ELF-1 (cell line): ENCODE measurements around the gene BARHL2.

Experiments
- DNase-seq: peaks from one replicate; pipeline ENCODE4 v3.0.0-alpha.2; 2016; ENCODE audit warnings: low read depth, low spot score

BARHL2 gene

GRCh38 chr1:90724926-90725656, 8.0 kb upstream of the BARHL2 start:
- DNase-seq, result peak; percentile 72

- DNase-seq, result peak; percentile 20
Observed at GRCh38 chr1:90724361-90724760, 7.3 kb upstream of the BARHL2 start.

GRCh38 chr1:90723590-90724108, 6.5 kb upstream of the BARHL2 start:
- peak; percentile 95 for DNase-seq

GRCh38 chr1:90722874-90723589, 5.9 kb upstream of the BARHL2 start:
- peak; percentile 10 for DNase-seq

GRCh38 chr1:90721210-90722194, 4.4 kb upstream of the BARHL2 start:
- DNase-seq, result peak; percentile 86

- no peak for DNase-seq
Observed at GRCh38 chr1:90720145-90720636, 3.1 kb upstream of the BARHL2 start.

- DNase-seq, result peak; percentile 58
Observed at GRCh38 chr1:90719330-90720144, 2.4 kb upstream of the BARHL2 start.

- DNase-seq, result peak; percentile 68
Observed at GRCh38 chr1:90718411-90719329, 1.6 kb upstream of the BARHL2 start.

- DNase-seq, result peak; percentile 67
Observed at GRCh38 chr1:90717665-90718410, 736 bp upstream of the BARHL2 start.

GRCh38 chr1:90717356-90717664, 208 bp upstream of the BARHL2 start:
- DNase-seq, result no peak

GRCh38 chr1:90716243-90716551, 905 bp downstream of the BARHL2 start:
- peak; percentile 66 for DNase-seq

GRCh38 chr1:90715309-90715708, 1.8 kb downstream of the BARHL2 start:
- no peak for DNase-seq

GRCh38 chr1:90714521-90714951, 2.6 kb downstream of the BARHL2 start:
- peak; percentile 28 for DNase-seq

GRCh38 chr1:90713741-90714509, 3.2 kb downstream of the BARHL2 start:
- DNase-seq, result peak; percentile 49

- no peak for DNase-seq
Observed at GRCh38 chr1:90712915-90713730, 4.0 kb downstream of the BARHL2 start.

- DNase-seq, result peak; percentile 23
Observed at GRCh38 chr1:90712153-90712856, 4.8 kb downstream of the BARHL2 start.

- DNase-seq, result peak; percentile 12
Observed at GRCh38 chr1:90711696-90712095, 5.4 kb downstream of the BARHL2 start.
